Stimulated activated CD8-positive, alpha-beta memory T cell treated with anti-CD3 and anti-CD28 coated beads, Interleukin-7, amount 100 ng/mL, for 4 hours (primary cell): Measurements from ENCODE around the gene GOT1.

Experiments used
- DNase-seq, 2 donors: peaks; one replicate each; pipeline ENCODE4 v3.0.0-alpha.2; 2020; ENCODE audit warnings: low read depth in 2 of 2

The GOT1 gene

GRCh38 chr10:99430451-99431189, at the start of gene GOT1:
TSS of gene GOT1 (minus strand) at chr10:99430624. CDS start at chr10:99430565, 59 bp downstream.
- peak; percentile 90 to 97 for DNase-seq

DNA sequence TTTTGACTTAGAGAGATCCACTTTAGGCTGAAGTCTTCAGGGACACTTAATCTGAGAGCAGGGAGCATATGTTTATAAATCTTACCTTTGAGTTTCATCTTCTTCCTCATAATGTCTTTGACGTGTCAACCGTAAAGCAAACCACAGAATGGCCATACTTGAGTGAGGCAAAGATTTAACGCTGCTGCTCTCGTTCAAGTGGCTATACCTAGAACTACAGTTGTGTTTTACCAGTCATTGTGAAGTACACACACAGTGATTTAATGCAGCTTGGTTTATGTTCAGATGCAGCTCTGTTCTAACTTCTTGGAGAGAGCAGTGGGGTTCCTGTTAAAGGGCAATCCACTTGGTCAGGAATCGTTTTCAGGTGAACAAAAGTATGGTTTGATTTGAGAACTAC, 39.9 kb upstream of the GOT1 start:
- no peak for DNase-seq

DNA sequence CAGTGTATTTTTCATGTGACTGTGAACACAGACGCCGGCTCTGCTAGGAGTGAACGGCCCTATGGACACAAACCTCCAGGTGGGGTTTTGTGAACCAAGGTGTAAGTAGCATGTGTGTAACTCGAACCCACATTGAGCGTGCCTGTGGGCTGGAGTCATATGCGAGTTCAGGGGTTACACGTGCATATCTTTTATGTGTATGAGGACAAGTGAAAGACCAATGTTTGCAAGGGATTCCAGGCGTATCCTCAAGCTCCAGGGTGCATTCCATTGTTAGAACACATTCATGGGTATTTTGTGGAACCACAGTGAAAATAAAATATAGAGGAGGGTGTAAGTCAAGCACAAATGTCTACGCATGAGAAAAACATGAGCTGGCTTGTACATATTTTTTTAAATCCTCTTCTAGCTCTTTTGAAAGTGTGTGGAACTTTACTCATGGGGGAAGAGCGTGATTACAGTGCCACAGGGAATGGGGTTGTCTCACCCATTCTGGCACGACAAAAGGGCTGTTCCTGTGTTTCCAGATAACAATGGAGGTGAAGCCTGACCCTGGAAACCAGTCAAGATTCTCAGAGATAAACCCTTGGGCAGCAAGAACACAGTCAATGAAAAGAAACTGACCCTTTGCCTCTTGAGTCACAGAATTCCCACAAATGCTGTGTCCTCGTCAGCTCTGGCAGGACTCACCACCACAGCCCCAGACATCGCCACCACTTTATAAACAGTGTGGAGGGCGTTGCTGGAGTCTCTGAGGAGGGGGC, 37.0 kb upstream of the GOT1 start:
- no peak for DNase-seq

DNA sequence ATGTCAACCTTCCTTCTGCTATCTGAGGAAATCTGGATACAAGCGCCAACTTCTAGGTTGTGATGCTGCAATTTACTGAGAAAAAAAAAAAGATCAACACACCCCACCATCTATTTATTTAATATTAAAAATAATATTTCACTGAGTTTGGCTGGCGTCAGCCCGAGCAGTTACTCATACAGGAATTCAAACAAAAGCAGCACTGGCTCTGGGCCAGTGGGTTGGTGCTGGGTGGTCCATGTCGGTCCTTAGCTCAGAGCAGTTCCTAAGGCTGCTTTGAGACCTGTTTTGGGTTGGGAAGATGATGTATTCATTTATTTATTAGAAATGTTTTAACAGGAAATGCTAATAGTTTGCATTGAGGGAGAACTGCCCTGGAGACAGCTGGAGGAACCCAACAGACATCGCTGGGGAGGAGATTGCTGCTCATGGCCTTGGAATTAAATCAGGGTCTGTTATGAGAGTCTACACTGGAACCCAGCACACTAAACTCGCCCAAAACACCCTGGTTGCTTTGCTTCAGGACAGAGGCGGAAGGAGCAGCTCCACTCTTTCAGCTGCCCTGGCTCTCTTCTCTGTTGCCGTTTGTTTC, 36.3 kb upstream of the GOT1 start:
- DNase-seq = no peak

GRCh38 chr10:99461230-99461629, 30.8 kb upstream of the GOT1 start:
- DNase-seq = no peak

DNA sequence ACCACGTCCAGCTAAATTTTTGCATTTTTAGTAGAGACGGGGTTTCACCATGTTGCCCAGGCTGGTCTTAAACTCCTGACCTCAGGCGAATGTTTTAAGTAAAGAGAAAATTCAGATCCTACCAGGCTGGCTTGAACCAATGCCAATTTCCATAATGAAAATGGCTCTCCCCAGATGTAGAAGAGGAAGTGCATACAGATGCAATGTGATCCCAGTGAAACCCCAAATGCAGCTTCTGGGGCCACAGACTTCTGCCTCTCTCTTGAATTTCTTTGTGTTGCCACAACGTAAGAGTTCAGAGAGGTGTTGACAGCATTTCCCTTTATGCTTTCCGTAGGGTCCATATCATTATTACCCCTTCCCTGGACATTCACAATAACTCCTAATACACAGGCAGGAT, 29.6 kb upstream of the GOT1 start:
- no peak for DNase-seq

GRCh38 chr10:99459217-99459616, 28.8 kb upstream of the GOT1 start:
- DNase-seq = no peak

DNA sequence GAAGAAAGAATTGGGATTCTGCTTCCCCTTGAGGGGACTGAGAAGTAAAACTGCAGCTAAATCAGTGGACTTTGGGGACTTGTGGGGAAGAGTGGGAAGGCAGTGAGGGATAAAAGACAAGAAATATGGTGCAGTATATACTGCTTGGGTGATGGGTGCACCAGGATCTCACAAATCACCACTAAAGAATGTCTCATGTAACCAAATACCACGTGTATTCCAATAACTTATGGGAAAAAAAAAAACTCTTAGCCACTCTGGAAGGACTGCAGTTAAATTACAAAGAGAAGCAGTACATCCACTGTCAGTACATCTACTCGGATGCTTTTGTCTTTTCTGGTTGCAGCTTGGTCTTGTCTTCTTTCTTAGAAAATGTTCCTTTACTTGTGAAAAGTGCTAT, 27.4 kb upstream of the GOT1 start:
- DNase-seq = no peak

DNA sequence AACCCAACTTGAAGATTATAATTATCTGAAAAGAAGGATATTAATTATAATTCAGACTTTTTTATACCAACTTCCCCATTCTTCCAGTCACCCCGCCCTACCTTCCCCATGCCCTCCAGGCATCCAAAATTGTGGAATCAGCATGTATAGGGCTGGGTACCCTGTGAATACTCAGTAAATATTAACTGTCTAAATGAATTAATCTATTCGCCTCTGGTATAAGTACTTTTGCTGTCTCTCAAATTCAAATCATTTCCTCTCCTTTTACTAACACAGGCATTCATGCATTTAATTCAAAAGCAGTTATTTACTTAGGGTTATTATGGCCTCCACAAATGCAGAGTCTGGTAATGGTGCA, 26.5 kb upstream of the GOT1 start:
- DNase-seq = no peak

DNA sequence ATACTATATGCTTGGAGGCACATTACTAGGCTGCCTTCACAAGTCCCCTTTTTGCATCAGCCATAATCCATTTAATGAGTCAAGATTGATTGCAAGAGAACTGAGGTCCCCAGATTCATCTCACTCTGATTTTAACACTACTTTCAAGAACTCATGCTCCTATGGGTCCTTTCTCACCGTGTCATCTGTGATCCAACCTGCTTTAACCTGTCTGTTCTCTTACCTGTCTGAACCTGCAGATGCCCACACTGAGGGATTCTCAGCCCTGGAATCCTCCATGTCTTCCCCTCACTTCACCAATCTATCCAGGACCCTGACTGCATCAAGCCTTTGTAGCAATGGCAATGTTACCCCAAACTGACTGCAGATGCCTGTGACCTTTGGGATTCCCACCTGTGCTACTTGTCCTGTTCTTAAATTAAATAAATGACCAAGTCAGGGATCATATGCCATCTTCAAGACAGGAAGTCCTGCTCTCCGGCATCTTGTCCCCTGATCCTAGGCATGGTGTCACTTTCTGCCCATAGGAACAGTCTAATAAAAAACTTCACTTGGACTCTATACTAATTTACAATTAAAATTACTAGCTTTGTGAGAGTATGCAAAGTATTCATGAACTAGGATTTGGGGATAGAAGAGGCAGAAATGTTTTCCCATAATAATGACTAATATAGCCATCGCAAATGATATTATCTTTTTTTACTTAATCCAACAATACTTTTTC, 25.9 kb upstream of the GOT1 start:
- DNase-seq = no peak

DNA sequence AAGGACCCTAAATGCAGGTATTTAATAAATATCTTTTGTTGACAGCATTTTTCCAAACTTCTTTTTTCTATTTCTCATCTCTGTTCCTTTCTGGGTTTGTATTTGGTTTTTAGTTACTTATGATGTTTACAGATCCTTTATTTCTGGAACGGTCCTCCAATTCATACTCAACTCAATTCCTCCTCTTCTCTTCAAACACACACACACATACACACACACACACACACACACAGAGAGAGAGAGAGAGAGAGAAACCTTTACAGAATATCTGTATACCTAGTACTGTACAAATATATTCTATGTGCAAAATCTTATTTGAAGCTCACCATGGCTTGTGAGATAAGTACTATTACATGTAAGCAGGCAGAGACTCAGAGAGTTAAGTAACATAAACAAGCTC, 21.6 kb upstream of the GOT1 start:
- DNase-seq = no peak

- DNase-seq = no peak
These were observed 21.0 kb upstream of the GOT1 start for GRCh38 chr10:99451499-99451788.

DNA sequence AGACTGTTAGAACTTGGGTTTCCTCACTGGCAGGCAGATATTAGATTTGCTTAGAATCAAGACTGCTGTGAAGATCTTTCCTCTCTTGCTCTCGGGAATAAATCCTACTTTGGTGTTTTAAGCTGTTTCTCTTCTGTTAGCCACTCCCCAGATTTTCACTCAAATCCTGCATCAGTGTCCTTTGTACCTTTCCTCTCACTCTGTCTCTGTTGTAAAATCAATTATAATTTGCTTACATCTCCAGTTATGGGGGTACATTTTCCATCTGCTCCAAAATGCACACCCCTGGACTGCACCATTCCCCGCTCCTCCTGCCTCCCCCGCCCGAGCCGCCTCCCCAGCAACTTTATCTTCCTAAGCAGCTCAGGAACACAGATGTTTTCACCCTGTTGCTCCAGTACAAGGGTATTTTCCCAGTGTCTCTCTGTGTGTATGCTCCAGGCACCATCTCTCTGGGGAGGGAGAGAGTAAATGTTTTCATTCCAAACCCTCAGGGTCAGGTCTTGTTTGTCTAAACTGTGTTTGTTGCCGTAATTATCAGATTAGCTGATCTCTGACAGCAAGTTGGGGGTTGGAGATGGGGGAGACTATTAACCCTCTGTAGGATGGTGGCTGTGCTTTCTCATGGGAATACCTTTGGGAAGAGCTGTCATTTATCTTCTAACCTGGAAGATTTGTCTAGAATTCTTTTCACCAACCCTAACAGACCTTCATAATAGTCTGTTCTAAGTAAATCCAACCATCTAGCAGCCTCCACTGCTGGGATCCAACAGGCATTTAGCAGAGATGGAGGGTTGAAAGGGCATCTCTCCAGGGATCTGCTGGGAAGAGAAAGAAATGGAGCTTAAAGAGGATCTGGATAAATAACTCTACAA, 20.4 kb upstream of the GOT1 start:
- no peak for DNase-seq

- DNase-seq = no peak
These were observed 19.7 kb upstream of the GOT1 start for GRCh38 chr10:99450156-99450555.

GRCh38 chr10:99449023-99449422, 18.6 kb upstream of the GOT1 start:
- no peak for DNase-seq

GRCh38 chr10:99444383-99445045, 14.1 kb upstream of the GOT1 start:
- no peak for DNase-seq

- no peak for DNase-seq
These were observed 13.1 kb upstream of the GOT1 start for GRCh38 chr10:99443500-99443899.

GRCh38 chr10:99442394-99442793, 12.0 kb upstream of the GOT1 start:
- no peak for DNase-seq

- no peak for DNase-seq
These were observed 8.5 kb upstream of the GOT1 start for GRCh38 chr10:99438890-99439289.

GRCh38 chr10:99435986-99436638, 5.7 kb upstream of the GOT1 start:
- no peak for DNase-seq
